CD4-positive, alpha-beta T cell (primary cell): ENCODE data around the gene GRID1. TPM values are rescaled to one million over a fixed set of nuclear protein-coding genes. Genes with fewer than 3 reads are reported as not detected.

ENCODE experiments used
- ATAC-seq: fragments of 200-7000 bp; cut with Tn5 transposase; one replicate; pipeline ENCODE4 v1.10.0; 2022; ENCODE audit warnings: mild to moderate bottlenecking; ENCODE audit not compliant: poor library complexity
- CTCF ChIA-PET: fragments of 350-600 bp; sonication (Branson Sonifier 250); formaldehyde crosslinking; loops from one replicate; lab custom pipeline; 2021; ENCODE audit warnings: antibody characterized with exemption, inconsistent platforms; lab: Charles Lee
- POLR2A ChIA-PET: fragments of 350-600 bp; sonication (Branson Sonifier 250); formaldehyde crosslinking; loops from one replicate; lab custom pipeline; 2021; ENCODE audit warnings: antibody characterized with exemption, inconsistent platforms; lab: Charles Lee
- DNase-seq, 14 experiments: peaks; one replicate each; pipeline ENCODE4 v3.0.0-alpha.2; 2013 to 2020; ENCODE audit warnings: mixed read lengths in 2 of 14
- H3K27ac ChIP-seq, 2 donors: one replicate each; pipeline versions ENCODE4 v1.5.1 to v1.7.0; 2013; ENCODE audit warnings: low read length in 2 of 2, low read depth in 1 of 2, mild to moderate bottlenecking in 1 of 2
- H3K27me3 ChIP-seq, 2 experiments: 1 replicate in 1 of 2; 2 replicates in 1 of 2; pipeline versions ENCODE4 v1.6.1 to v1.7.0; 2013; ENCODE audit warnings: low read length in 2 of 2, control low read depth in 1 of 2, mild to moderate bottlenecking in 1 of 2, moderate library complexity in 1 of 2; ENCODE audit not compliant: insufficient read depth in 2 of 2, control insufficient read depth in 1 of 2
- H3K36me3 ChIP-seq: one replicate; pipeline ENCODE4 v1.6.1; 2013; ENCODE audit warnings: low read length, control low read depth; ENCODE audit not compliant: insufficient read depth
- H3K4me1 ChIP-seq: one replicate; pipeline ENCODE4 v1.6.1; 2013; ENCODE audit warnings: low read length, control low read depth; ENCODE audit not compliant: insufficient read depth
- H3K4me3 ChIP-seq: one replicate; pipeline ENCODE4 v1.5.1; 2013; ENCODE audit warnings: mild to moderate bottlenecking, low read length, moderate library complexity
- H3K9me3 ChIP-seq, 2 experiments: 1 replicate in 1 of 2; 2 replicates in 1 of 2; pipeline versions ENCODE4 v1.6.1 to v1.7.0; 2013; ENCODE audit warnings: low read length in 2 of 2, mild to moderate bottlenecking in 2 of 2, control low read depth in 1 of 2, moderate library complexity in 1 of 2; ENCODE audit not compliant: control insufficient read depth in 1 of 2, insufficient read depth in 1 of 2
- H3K27ac Mint-ChIP-seq: one replicate; pipeline ENCODE4 v1.8.0; 2020; ENCODE audit warnings: mixed read lengths
- H3K27me3 Mint-ChIP-seq: one replicate; pipeline ENCODE4 v1.8.0; 2021; ENCODE audit warnings: mixed read lengths
- H3K36me3 Mint-ChIP-seq: one replicate; pipeline ENCODE4 v1.8.0; 2021; ENCODE audit warnings: low read depth, mixed read lengths
- H3K4me1 Mint-ChIP-seq: one replicate; pipeline ENCODE4 v1.8.0; 2021; ENCODE audit warnings: low read depth, mixed read lengths
- H3K4me3 Mint-ChIP-seq: one replicate; pipeline ENCODE4 v1.8.0; 2020; ENCODE audit warnings: mild to moderate bottlenecking, mixed read lengths
- H3K9me3 Mint-ChIP-seq: one replicate; pipeline ENCODE4 v1.8.0; 2020; ENCODE audit warnings: mixed read lengths
- CTCF ChIP-seq: fragments of 200-600 bp; IDR thresholded peaks from one replicate; pipeline ENCODE4 v1.8.0; 2022; ENCODE audit warnings: antibody characterized with exemption, mild to moderate bottlenecking
- intact Hi-C, 2 experiments: fragments of 100-400 bp; cut with DNase I in 1 of 2; cut with micrococcal nuclease in 1 of 2; formaldehyde crosslinking; loops; one replicate each; pipeline versions ENCODE4 v1.15.1 to v1.9.0; 2023 to 2025; cut with DNase I, micrococcal nuclease
- total RNA-seq, 174 experiments: library from RNA in 2 of 174; stranded (reverse) in 2 of 174; gene quantifications; one replicate each; pipeline ENCODE4 v1.2.3 and lab custom pipeline; 2021 to 2026

The GRID1 gene
- total RNA-seq, 2 experiments from 2014 or later = not detected

- H3K36me3 Mint-ChIP-seq = no peaks in the 10 kb centered on the region
- no peak overlapping the region for H3K27ac ChIP-seq
- no peak overlapping the region for H3K4me3 ChIP-seq
- peak overlapping the region; percentile 78 for H3K4me3 Mint-ChIP-seq
- ChIA-PET POLR2A (interaction anchor here (1.0 to 3.0 kb wide), 6 partner anchors 9 to 789 kb away, joined by 4 to 28 read pairs (median 6); no protein-coding TSS in a partner anchor), CTCF (no interaction called here)
- TF ChIP-seq CTCF = no peak
- H3K27ac Mint-ChIP-seq = peak overlapping the region; percentile 77
- peaks cover 76% of the 10 kb centered on the region for H3K4me1 Mint-ChIP-seq
- DNase-seq (peak in 1 of 14 experiments; percentile 6), ATAC-seq (no peak)
- peaks cover 0 to 3% of the 10 kb centered on the region in 2 experiments for H3K9me3 ChIP-seq
- no peaks in the 10 kb centered on the region for H3K27me3 Mint-ChIP-seq
- peaks cover 50% of the 10 kb centered on the region for H3K4me1 ChIP-seq
- H3K36me3 ChIP-seq = no peaks in the 10 kb centered on the region
- no peaks in the 10 kb centered on the region for H3K9me3 Mint-ChIP-seq
- no peaks in the 10 kb centered on the region for H3K27me3 ChIP-seq
- intact Hi-C loops = loop anchor here (2.0 to 10.0 kb wide), 4 partner anchors 17 to 1280 kb away; partner anchors contain the start of gene WAPL (in 1 of the 2)
Measured at GRCh38 chr10:85611746-85612377, 754.7 kb downstream of the GRID1 start.

- Histone ChIP-seq H3K27me3 (no peaks in the 10 kb centered on the region), H3K9me3 (peaks cover 0 to 3% of the 10 kb centered on the region in 2 experiments), H3K4me3 (no peak overlapping the region), H3K4me1 (peaks cover 50% of the 10 kb centered on the region), H3K36me3 (no peaks in the 10 kb centered on the region), H3K27ac (no peak overlapping the region)
- H3K27ac Mint-ChIP-seq = peak overlapping the region; percentile 77
- H3K27me3 Mint-ChIP-seq = no peaks in the 10 kb centered on the region
- ATAC-seq (no peak), DNase-seq (no peak)
- no peaks in the 10 kb centered on the region for H3K9me3 Mint-ChIP-seq
- ChIA-PET CTCF (no interaction called here), POLR2A (interaction anchor here (1.6 to 3.0 kb wide), 3 partner anchors 8 to 48 kb away, joined by 4 to 28 read pairs (median 7); no protein-coding TSS in a partner anchor)
- no peaks in the 10 kb centered on the region for H3K36me3 Mint-ChIP-seq
- H3K4me1 Mint-ChIP-seq = peaks cover 70% of the 10 kb centered on the region
- no peak overlapping the region for H3K4me3 Mint-ChIP-seq
- intact Hi-C loops = loop anchor here (5.0 to 10.0 kb wide), 3 partner anchors 804 to 1279 kb away; partner anchors contain the start of gene WAPL (in 1 of the 2)
- TF ChIP-seq CTCF = no peak
Measured at GRCh38 chr10:85611093-85611740, 755.4 kb downstream of the GRID1 start.

GRCh38 chr10:85610381-85611092 is 756.1 kb downstream of the GRID1 start:
- Mint-ChIP-seq H3K4me3 (no peak overlapping the region), H3K27me3 (no peaks in the 10 kb centered on the region), H3K36me3 (no peaks in the 10 kb centered on the region), H3K9me3 (no peaks in the 10 kb centered on the region), H3K4me1 (peaks cover 64% of the 10 kb centered on the region), H3K27ac (peak overlapping the region; percentile 77)
- H3K4me1 ChIP-seq = peaks cover 50% of the 10 kb centered on the region
- no peak overlapping the region for H3K4me3 ChIP-seq
- ChIA-PET CTCF (no interaction called here), POLR2A (interaction anchor here (1.0 to 3.0 kb wide), 2 partner anchors 12 to 16 kb away, joined by 3 to 28 read pairs; no protein-coding TSS in a partner anchor)
- H3K36me3 ChIP-seq = no peaks in the 10 kb centered on the region
- H3K27me3 ChIP-seq = no peaks in the 10 kb centered on the region
- intact Hi-C loops = loop anchor here (5.0 to 10.0 kb wide), 3 partner anchors 804 to 1278 kb away; partner anchors contain the start of gene WAPL (in 1 of the 2)
- TF ChIP-seq CTCF = no peak
- no peak overlapping the region for H3K27ac ChIP-seq
- peaks cover 0 to 3% of the 10 kb centered on the region in 2 experiments for H3K9me3 ChIP-seq
- DNase-seq (no peak), ATAC-seq (no peak)
